ENCODE data around the gene C7orf33.

Gene C7orf33

GRCh38 chr7:148630078-148630477 is 39.5 kb downstream of the C7orf33 start:
- DNase-seq: no peak

DNA sequence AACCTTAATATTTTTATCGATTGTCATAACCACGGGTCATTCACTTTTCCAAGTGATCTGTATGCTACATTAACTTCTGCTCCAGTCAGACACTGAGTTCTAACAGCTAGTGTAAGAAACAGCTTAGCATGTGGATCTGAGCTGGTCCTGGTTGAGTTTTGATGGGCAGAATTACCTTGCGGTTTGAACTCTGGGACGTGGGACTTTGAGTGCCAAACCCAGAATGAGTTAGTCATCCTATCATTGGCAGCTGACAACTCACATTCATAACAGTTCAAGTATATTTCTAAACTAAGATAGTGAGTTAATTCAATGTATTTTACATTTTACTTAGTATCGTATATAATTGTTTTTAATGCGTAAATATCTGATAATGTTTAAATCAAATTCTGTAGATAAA is 43.2 kb downstream of the C7orf33 start:
- DNase-seq: no peak

DNA sequence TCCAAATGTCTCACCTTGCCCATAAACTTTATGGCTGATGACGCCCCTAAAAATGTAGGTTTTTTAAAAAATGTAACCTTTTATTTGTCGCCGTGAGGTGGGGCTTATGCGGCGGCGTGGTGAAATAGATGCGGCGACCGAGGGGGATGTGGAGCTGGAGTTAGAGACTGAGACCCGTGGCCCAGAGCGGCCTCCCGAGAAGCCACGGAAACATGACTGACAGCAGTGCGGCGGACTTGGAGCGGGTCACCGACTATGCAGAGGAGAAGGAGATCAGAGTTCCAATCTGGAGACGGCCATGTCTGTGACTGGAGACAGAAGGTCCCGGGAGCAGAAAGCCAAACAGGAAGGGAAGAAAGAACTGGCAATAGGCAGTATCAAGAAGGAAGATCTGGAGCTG is 46.5 kb downstream of the C7orf33 start:
- DNase-seq: no peak

- DNase-seq: no peak
Measured at GRCh38 chr7:148645898-148646297, 55.3 kb downstream of the C7orf33 start.

- no peak for DNase-seq
Measured at GRCh38 chr7:148650232-148650858, 59.8 kb downstream of the C7orf33 start.

GRCh38 chr7:148652773-148653172 is 62.2 kb downstream of the C7orf33 start:
- DNase-seq: no peak

GRCh38 chr7:148657929-148658328 is 67.4 kb downstream of the C7orf33 start:
- DNase-seq: no peak

DNA sequence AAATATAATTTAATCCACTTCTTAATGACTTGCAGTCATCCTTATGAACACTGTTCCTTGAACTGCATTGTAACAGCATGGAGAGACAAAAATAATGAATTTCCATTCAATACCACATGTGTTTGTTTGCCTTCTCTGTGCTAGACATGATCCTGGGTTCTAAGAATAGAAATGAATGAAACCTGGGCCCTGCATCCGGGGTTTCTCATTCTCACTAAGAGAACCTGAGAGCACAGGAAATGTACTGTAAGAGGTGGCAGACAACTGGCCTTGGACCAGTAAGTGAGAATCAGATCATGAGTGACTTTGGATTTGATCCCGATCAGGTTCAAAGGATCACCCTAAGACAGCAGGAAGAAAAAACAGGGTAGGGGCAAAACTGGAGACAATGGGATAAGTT is 70.9 kb downstream of the C7orf33 start:
- DNase-seq: no peak

DNA sequence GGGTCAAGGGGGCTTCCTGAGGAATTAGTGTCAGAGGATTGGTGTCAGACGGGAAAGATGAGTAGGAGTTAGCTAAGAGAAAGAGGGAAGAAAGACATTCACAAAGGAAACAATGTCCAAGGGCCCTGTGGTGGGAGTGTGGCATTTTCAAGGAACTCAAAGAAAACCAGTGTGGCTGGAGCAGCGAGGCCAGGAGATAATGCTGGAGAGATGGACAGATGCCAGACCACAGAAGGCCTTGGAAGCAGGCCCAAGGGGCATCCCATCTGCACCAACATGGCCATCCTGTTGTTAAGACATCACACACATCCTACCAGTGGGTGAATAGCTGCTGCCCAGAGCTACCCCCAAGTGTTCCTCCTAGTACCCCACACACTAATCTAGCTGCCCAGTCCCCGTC is 72.1 kb downstream of the C7orf33 start:
- no peak for DNase-seq

DNA sequence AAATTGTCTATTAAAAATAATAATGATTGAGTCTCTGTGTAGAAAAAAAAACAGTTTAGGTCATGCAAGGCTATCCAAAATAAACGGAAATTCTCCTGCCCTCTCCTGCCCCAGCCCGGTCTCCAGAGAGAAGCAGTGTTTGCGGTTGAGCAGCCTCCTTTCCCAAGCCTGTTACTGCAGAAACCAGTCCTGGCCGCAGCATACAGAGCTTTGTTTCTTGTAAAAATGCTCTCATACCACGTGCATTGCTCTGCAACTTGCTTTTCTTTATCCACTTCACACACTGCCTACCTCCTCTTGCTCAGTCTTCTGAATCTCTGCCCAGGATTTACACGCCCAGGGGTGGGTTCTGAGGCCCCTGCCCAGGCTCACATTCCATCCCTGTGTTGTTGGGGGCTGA is 73.8 kb downstream of the C7orf33 start:
- DNase-seq: no peak

GRCh38 chr7:148665221-148665620 is 74.7 kb downstream of the C7orf33 start:
- DNase-seq: no peak
